HL-60 (cell line): ENCODE measurements around the gene CNPY3.

Source experiments
- DNase-seq, 2 experiments: peaks; one replicate each; pipeline ENCODE4 v3.0.0-alpha.2; 2010 to 2020; ENCODE audit warnings: low read depth in 1 of 2, low spot score in 1 of 2
- H3K27ac ChIP-seq: fragments of 250-450 bp; sonication (Bioruptor Pico); replicated peaks from 2 replicates; pipeline ENCODE4 v1.5.1; 2020; ENCODE audit warnings: mild to moderate bottlenecking, moderate library complexity
- H3K27me3 ChIP-seq: fragments of 250-450 bp; sonication (Bioruptor Pico); 2 replicates; pipeline ENCODE4 v1.5.1; 2021; ENCODE audit warnings: mild to moderate bottlenecking, moderate library complexity; ENCODE audit not compliant: insufficient read depth, poor library complexity, severe bottlenecking
- H3K4me3 ChIP-seq: replicated peaks from 2 replicates; pipeline ENCODE4 v1.5.1; 2011; ENCODE audit warnings: mild to moderate bottlenecking, control low read depth, low read length; ENCODE audit not compliant: insufficient read depth
- GABPA ChIP-seq: IDR thresholded peaks from 2 replicates; pipeline ENCODE4 v1.6.1; 2012; ENCODE audit warnings: low read depth
- POLR2AphosphoS5 ChIP-seq: IDR thresholded peaks from 2 replicates; pipeline ENCODE4 v1.6.1; 2012; ENCODE audit warnings: low read depth
- SPI1 ChIP-seq: IDR thresholded peaks from 2 replicates; pipeline ENCODE4 v1.6.1; 2012; ENCODE audit warnings: low read depth, mild to moderate bottlenecking, borderline replicate concordance
- TF ChIP-seq, protein P1 (sequence below): IDR thresholded peaks from 2 replicates; pipeline ENCODE4 v1.6.1; 2012; ENCODE audit warnings: low read depth; ENCODE audit not compliant: insufficient replicate concordance
- TF ChIP-seq, protein P2 (sequence below): IDR thresholded peaks from one replicate; pipeline ENCODE4 v1.5.1; 2011; ENCODE audit warnings: low read length, control low read depth, inconsistent platforms; ENCODE audit not compliant: insufficient read depth

CNPY3 gene

DNA sequence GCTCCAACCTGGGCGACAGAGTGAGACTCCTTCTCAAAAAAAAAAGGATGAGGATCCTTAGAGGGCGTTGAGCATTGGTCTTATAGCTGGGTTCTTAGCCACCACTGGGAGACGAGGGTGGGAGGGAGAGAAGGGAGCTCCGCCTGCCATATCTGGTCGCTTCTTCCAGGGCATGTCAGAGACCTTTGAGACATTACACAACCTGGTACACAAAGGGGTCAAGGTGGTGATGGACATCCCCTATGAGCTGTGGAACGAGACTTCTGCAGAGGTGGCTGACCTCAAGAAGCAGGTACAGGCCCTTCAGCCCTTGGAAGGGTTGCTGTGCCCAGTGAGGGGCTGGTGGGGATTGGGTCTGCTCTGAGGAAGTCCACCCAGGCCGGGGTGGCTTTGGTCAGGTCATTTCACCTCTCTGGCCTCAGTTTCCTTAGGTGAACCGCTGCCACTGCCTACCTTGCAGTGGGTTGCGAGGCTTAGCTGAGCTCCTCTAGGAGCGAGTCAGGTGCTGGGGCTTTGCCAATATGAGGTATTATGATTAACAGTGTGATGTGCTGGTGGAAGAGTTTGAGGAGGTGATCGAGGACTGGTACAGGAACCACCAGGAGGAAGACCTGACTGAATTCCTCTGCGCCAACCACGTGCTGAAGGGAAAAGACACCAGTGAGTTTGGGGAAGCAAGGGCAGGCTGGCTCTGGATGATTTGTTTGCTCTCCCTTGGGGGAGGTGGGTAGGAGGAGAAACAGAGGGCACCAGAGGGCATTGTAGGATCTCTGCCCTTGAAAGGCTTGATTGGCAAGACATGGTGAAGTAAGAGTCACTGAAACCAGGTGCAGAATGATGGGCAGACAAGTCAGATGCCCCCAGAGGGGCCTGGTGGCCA is 8.5 kb downstream of the CNPY3 start:
- H3K27ac ChIP-seq = no peak overlapping the region
- no peaks in the 10 kb centered on the region for H3K27me3 ChIP-seq
- DNase-seq = no peak
- no peak overlapping the region for H3K4me3 ChIP-seq
- TF ChIP-seq SPI1 = no peak
- no peak for TF ChIP-seq POLR2AphosphoS5
- TF ChIP-seq, protein P1, sequence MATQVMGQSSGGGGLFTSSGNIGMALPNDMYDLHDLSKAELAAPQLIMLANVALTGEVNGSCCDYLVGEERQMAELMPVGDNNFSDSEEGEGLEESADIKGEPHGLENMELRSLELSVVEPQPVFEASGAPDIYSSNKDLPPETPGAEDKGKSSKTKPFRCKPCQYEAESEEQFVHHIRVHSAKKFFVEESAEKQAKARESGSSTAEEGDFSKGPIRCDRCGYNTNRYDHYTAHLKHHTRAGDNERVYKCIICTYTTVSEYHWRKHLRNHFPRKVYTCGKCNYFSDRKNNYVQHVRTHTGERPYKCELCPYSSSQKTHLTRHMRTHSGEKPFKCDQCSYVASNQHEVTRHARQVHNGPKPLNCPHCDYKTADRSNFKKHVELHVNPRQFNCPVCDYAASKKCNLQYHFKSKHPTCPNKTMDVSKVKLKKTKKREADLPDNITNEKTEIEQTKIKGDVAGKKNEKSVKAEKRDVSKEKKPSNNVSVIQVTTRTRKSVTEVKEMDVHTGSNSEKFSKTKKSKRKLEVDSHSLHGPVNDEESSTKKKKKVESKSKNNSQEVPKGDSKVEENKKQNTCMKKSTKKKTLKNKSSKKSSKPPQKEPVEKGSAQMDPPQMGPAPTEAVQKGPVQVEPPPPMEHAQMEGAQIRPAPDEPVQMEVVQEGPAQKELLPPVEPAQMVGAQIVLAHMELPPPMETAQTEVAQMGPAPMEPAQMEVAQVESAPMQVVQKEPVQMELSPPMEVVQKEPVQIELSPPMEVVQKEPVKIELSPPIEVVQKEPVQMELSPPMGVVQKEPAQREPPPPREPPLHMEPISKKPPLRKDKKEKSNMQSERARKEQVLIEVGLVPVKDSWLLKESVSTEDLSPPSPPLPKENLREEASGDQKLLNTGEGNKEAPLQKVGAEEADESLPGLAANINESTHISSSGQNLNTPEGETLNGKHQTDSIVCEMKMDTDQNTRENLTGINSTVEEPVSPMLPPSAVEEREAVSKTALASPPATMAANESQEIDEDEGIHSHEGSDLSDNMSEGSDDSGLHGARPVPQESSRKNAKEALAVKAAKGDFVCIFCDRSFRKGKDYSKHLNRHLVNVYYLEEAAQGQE = no peak
- TF ChIP-seq, protein P2, sequence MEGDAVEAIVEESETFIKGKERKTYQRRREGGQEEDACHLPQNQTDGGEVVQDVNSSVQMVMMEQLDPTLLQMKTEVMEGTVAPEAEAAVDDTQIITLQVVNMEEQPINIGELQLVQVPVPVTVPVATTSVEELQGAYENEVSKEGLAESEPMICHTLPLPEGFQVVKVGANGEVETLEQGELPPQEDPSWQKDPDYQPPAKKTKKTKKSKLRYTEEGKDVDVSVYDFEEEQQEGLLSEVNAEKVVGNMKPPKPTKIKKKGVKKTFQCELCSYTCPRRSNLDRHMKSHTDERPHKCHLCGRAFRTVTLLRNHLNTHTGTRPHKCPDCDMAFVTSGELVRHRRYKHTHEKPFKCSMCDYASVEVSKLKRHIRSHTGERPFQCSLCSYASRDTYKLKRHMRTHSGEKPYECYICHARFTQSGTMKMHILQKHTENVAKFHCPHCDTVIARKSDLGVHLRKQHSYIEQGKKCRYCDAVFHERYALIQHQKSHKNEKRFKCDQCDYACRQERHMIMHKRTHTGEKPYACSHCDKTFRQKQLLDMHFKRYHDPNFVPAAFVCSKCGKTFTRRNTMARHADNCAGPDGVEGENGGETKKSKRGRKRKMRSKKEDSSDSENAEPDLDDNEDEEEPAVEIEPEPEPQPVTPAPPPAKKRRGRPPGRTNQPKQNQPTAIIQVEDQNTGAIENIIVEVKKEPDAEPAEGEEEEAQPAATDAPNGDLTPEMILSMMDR = no peak
- no peak for TF ChIP-seq GABPA

DNA sequence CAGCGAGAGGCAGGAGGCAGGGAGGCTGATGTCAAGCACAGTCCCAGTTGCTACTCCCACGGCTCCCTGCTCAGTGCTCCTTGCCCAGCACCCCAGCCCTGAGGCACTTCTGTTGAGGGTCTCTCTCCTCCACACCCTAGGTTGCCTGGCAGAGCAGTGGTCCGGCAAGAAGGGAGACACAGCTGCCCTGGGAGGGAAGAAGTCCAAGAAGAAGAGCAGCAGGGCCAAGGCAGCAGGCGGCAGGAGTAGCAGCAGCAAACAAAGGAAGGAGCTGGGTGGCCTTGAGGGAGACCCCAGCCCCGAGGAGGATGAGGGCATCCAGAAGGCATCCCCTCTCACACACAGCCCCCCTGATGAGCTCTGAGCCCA is 9.1 kb downstream of the CNPY3 start:
- Histone ChIP-seq H3K27ac (no peak overlapping the region), H3K4me3 (no peak overlapping the region), H3K27me3 (no peaks in the 10 kb centered on the region)
- no peak for DNase-seq
- no peak; the same call in 1 of the 2 replicates for TF ChIP-seq POLR2AphosphoS5
- TF ChIP-seq, protein P1 = no peak
- no peak for TF ChIP-seq GABPA
- no peak for TF ChIP-seq SPI1
- TF ChIP-seq, protein P2 = no peak

DNA sequence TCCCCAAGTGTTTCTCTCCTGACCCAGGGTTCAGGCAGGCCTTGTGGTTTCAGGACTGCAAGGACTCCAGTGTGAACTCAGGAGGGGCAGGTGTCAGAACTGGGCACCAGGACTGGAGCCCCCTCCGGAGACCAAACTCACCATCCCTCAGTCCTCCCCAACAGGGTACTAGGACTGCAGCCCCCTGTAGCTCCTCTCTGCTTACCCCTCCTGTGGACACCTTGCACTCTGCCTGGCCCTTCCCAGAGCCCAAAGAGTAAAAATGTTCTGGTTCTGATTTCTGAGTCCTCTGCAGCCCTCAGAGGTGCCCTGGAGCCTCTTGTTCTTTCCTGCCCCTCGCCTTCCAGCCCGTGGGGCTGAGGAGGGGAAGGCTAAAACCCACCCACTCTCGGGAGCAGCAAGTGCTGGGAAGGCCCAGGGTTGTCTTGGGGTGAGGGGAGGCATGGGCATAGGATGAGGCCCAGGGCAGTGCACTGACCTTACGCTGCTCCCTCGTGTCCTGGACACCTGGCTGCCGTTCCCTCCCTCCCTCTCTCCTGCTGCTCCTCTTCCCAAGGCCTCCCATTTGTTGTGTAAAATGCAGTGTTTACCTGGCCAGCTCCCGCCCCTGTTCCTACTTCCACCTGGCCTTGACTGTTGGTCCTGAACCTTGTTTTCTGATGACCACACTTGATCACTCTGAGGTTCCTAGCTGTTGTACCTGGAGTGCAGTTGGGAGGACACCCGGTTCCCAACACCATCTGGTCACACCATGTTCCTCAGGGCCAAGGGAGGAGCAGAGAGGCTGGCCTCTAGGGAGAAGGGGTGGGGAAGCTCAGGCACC is 9.9 kb downstream of the CNPY3 start:
- Histone ChIP-seq H3K27ac (no peak overlapping the region), H3K4me3 (no peak overlapping the region), H3K27me3 (no peaks in the 10 kb centered on the region)
- TF ChIP-seq, protein P1 = no peak
- peak; percentile 16; the same call in 1 of the 2 replicates for TF ChIP-seq POLR2AphosphoS5
- no peak for DNase-seq
